Right lobe of liver (tissue), 4 donors: ENCODE measurements around the gene WNT16.

Experiments
- POLR2A ChIP-seq: fragments of 450-650 bp; IDR thresholded peaks from one replicate; pipeline ENCODE4 v1.6.1; 2017; ENCODE audit warnings: antibody characterized with exemption, mild to moderate bottlenecking
- TF ChIP-seq, protein P1 (sequence below), 4 donors: fragments of 200-600 bp in 3 of 4; fragments of 450-650 bp in 1 of 4; IDR thresholded peaks; one replicate each; pipeline versions ENCODE4 v1.5.1 to v1.8.0; 2016 to 2022; ENCODE audit warnings: antibody characterized with exemption in 4 of 4, mild to moderate bottlenecking in 2 of 4
- donor health status: DM: no; HTN: no; CAD: no.
- donor health status: DM: no; HTN: no; CAD: no.
- donor health status: DM: no; HTN: yes; CAD: no.

DNA sequence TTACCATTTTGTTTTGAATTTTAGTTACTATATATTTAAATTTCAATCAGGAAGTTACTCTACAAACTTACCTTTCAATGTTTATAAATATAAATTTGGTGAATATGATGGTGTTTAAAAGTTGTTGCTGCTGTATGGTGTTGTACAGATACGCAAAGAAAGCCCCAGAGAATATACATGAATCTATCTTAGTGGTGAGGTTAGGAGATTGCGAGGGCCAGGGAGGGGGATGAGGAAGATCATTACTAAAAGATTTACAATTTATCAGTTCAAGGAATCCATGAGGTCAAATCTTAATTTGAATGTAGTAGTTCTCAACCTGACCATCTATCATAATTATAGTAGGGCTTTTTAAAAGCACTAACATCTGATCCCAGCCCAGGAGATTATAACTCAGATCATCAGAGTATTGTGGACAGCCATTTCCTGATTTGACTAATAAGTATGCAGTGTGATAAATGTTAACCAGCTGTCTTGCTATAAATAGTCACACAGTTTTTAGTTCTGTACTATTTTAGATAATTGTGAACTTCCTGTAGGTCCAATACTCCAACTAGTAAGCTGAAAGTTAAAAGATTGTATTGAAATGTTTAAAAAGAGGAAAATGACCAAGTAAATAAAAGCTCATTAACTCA lies 43.7 kb downstream of the WNT16 start:
- no peak for TF ChIP-seq POLR2A
- TF ChIP-seq, protein P1, sequence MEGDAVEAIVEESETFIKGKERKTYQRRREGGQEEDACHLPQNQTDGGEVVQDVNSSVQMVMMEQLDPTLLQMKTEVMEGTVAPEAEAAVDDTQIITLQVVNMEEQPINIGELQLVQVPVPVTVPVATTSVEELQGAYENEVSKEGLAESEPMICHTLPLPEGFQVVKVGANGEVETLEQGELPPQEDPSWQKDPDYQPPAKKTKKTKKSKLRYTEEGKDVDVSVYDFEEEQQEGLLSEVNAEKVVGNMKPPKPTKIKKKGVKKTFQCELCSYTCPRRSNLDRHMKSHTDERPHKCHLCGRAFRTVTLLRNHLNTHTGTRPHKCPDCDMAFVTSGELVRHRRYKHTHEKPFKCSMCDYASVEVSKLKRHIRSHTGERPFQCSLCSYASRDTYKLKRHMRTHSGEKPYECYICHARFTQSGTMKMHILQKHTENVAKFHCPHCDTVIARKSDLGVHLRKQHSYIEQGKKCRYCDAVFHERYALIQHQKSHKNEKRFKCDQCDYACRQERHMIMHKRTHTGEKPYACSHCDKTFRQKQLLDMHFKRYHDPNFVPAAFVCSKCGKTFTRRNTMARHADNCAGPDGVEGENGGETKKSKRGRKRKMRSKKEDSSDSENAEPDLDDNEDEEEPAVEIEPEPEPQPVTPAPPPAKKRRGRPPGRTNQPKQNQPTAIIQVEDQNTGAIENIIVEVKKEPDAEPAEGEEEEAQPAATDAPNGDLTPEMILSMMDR (IDR thresholded peaks at IDR 0.05): no peak
